SU-DHL-6 (cell line): Measurements from ENCODE around the gene TARDBP.

Experiments used
- H2AFZ ChIP-seq: fragments of 200-600 bp; sonication (generic); 2 replicates; pipeline ENCODE4 v1.6.1; 2014; ENCODE audit warnings: low read depth, mild to moderate bottlenecking, moderate library complexity, mixed read lengths, antibody characterized with exemption, low read length; ENCODE audit not compliant: severe bottlenecking
- H3F3A ChIP-seq: fragments of 200-600 bp; shearing (Covaris generic); 2 replicates; pipeline ENCODE4 v1.6.0; 2016; ENCODE audit warnings: antibody characterized with exemption, mild to moderate bottlenecking; ENCODE audit not compliant: insufficient read depth
- H3K27ac ChIP-seq: fragments of 200-600 bp; sonication (generic); 2 replicates; pipeline ENCODE4 v1.5.1; 2016; ENCODE audit warnings: low read depth, mild to moderate bottlenecking, low read length, moderate library complexity, mixed read lengths
- H3K27me3 ChIP-seq: fragments of 200-600 bp; sonication (generic), shearing (Covaris generic); 2 replicates; pipeline ENCODE4 v1.6.0; 2014; ENCODE audit warnings: mild to moderate bottlenecking, low read length
- H3K36me3 ChIP-seq: fragments of 200-600 bp; sonication (generic); 2 replicates; pipeline ENCODE4 v1.6.1; 2014; ENCODE audit warnings: mild to moderate bottlenecking, low read length, mixed read lengths
- H3K4me2 ChIP-seq: fragments of 300-600, 200-600 bp; shearing (Covaris generic), sonication (generic); 2 replicates; pipeline ENCODE4 v1.6.0; 2014; ENCODE audit warnings: low read length, low read depth, mild to moderate bottlenecking; ENCODE audit not compliant: poor library complexity, severe bottlenecking
- H3K4me3 ChIP-seq: fragments of 200-600 bp; sonication (generic); 2 replicates; pipeline ENCODE4 v1.5.1; 2014; ENCODE audit warnings: antibody characterized with exemption, low read length, mild to moderate bottlenecking, mixed read lengths; ENCODE audit not compliant: insufficient read depth, poor library complexity, severe bottlenecking
- H3K79me2 ChIP-seq: fragments of 200-600 bp; sonication (generic); 2 replicates; pipeline ENCODE4 v1.6.1; 2014; ENCODE audit warnings: mild to moderate bottlenecking, low read length, moderate library complexity; ENCODE audit not compliant: insufficient read depth
- H3K9ac ChIP-seq: fragments of 200-600 bp; sonication (generic); 2 replicates; pipeline ENCODE4 v1.7.0; 2014; ENCODE audit warnings: mild to moderate bottlenecking, low read length
- H3K9me2 ChIP-seq: fragments of 200-600 bp; sonication (generic); replicated peaks from 2 replicates; pipeline ENCODE4 v1.6.1; 2014; ENCODE audit warnings: low read length; ENCODE audit not compliant: insufficient read depth
- H3K9me3 ChIP-seq: fragments of 200-600 bp; sonication (generic); 2 replicates; pipeline ENCODE4 v1.6.1; 2014; ENCODE audit warnings: low read length, mixed read lengths; ENCODE audit not compliant: insufficient read depth
- H4K20me1 ChIP-seq: fragments of 200-600 bp; sonication (generic); 2 replicates; pipeline ENCODE4 v1.6.1; 2014; ENCODE audit warnings: low read depth, mild to moderate bottlenecking, antibody characterized with exemption, low read length, moderate library complexity, mixed read lengths
- CTCF ChIP-seq: fragments of 200-600 bp; sonication (generic); IDR thresholded peaks from one replicate; pipeline ENCODE4 v1.5.1; 2017; ENCODE audit warnings: antibody characterized with exemption, mild to moderate bottlenecking, low read length, moderate library complexity; ENCODE audit not compliant: insufficient read depth, poor library complexity, severe bottlenecking
- EZH2phosphoT487 ChIP-seq: fragments of 200-600 bp; sonication (generic), shearing (Covaris generic); conservative IDR thresholded peaks from 2 replicates; pipeline ENCODE4 v1.6.1; 2018; ENCODE audit warnings: mild to moderate bottlenecking, antibody characterized with exemption, low read length, moderate library complexity, mixed read lengths

Gene TARDBP

GRCh38 chr1:10973552-10973951, 38.9 kb upstream of the TARDBP start:
- H2AFZ ChIP-seq = no peak overlapping the region
- H3K27ac ChIP-seq = no peak overlapping the region
- H3K9me3 ChIP-seq = no peaks in the 10 kb centered on the region
- H3K9me2 ChIP-seq = no peaks in the 10 kb centered on the region
- no peaks in the 10 kb centered on the region for H3K27me3 ChIP-seq
- TF ChIP-seq CTCF (no peak), EZH2phosphoT487 (no peak)
- no peak overlapping the region for H3K9ac ChIP-seq
- no peak overlapping the region for H3K4me3 ChIP-seq
- no peak overlapping the region for H3K4me2 ChIP-seq
- no peaks in the 10 kb centered on the region for H3K36me3 ChIP-seq
- H3F3A ChIP-seq = no peaks in the 10 kb centered on the region
- no peaks in the 10 kb centered on the region for H3K79me2 ChIP-seq
- H4K20me1 ChIP-seq = no peaks in the 10 kb centered on the region

GRCh38 chr1:10973956-10974881, 38.2 kb upstream of the TARDBP start:
- Histone ChIP-seq H3K4me2 (no peak overlapping the region), H3K79me2 (no peaks in the 10 kb centered on the region), H3K27me3 (no peaks in the 10 kb centered on the region), H3K9me2 (no peaks in the 10 kb centered on the region), H3K36me3 (no peaks in the 10 kb centered on the region), H3K9me3 (no peaks in the 10 kb centered on the region), H4K20me1 (no peaks in the 10 kb centered on the region), H2AFZ (no peak overlapping the region), H3K27ac (no peak overlapping the region), H3K9ac (no peak overlapping the region), H3K4me3 (no peak overlapping the region), H3F3A (no peaks in the 10 kb centered on the region)
- TF ChIP-seq EZH2phosphoT487 (no peak), CTCF (no peak)

GRCh38 chr1:10975567-10976326, 36.7 kb upstream of the TARDBP start:
- Histone ChIP-seq H3F3A (no peaks in the 10 kb centered on the region), H3K36me3 (no peaks in the 10 kb centered on the region), H3K27me3 (no peaks in the 10 kb centered on the region), H3K79me2 (no peaks in the 10 kb centered on the region), H3K27ac (no peak overlapping the region), H4K20me1 (no peaks in the 10 kb centered on the region), H3K9ac (no peak overlapping the region), H3K4me3 (no peak overlapping the region), H3K9me3 (no peaks in the 10 kb centered on the region), H3K9me2 (no peaks in the 10 kb centered on the region), H3K4me2 (no peak overlapping the region), H2AFZ (no peak overlapping the region)
- TF ChIP-seq EZH2phosphoT487 (no peak), CTCF (no peak)
